Ascending aorta (tissue), 2 donors: ENCODE measurements around the gene OXCT2. TPM values are rescaled to one million over a fixed set of nuclear protein-coding genes. Genes with fewer than 3 reads are reported as not detected.
"Not testable (repeated sequence)": the region's sequence is repeated elsewhere in the genome, so short reads cannot be mapped to it uniquely, and the experiment has no call there.

ENCODE experiments used
- DNase-seq, 2 donors: peaks; one replicate each; pipeline ENCODE4 v3.0.0-alpha.2; 2019; ENCODE audit warnings: low spot score in 2 of 2
- H3K27ac ChIP-seq, 2 donors: fragments of 200-600 bp; sonication (generic); one replicate each; pipeline ENCODE4 v1.5.1; 2016 to 2017; ENCODE audit warnings: mild to moderate bottlenecking in 1 of 2
- H3K27me3 ChIP-seq: fragments of 200-600 bp; sonication (generic); one replicate; pipeline ENCODE4 v1.5.1; 2017
- H3K36me3 ChIP-seq, 2 donors: fragments of 200-600 bp; sonication (generic); one replicate each; pipeline ENCODE4 v1.5.1; 2016
- H3K4me1 ChIP-seq, 2 donors: fragments of 200-600 bp; sonication (generic); one replicate each; pipeline ENCODE4 v1.5.1; 2016 to 2017; ENCODE audit warnings: mild to moderate bottlenecking in 1 of 2
- H3K4me3 ChIP-seq, 2 donors: fragments of 200-600 bp; sonication (generic); one replicate each; pipeline ENCODE4 v1.5.1; 2016 to 2017; ENCODE audit warnings: mild to moderate bottlenecking in 1 of 2
- H3K9me3 ChIP-seq, 2 donors: fragments of 200-600 bp; sonication (generic); one replicate each; pipeline ENCODE4 v1.5.1; 2016
- CTCF ChIP-seq, 3 experiments: fragments of 200-600 bp in 2 of 3; fragments of 450-650 bp in 1 of 3; sonication (generic) in 2 of 3; IDR thresholded peaks; one replicate each; pipeline ENCODE4 v1.5.1; 2016 to 2019; ENCODE audit warnings: antibody characterized with exemption in 3 of 3, mild to moderate bottlenecking in 1 of 3, moderate library complexity in 1 of 3
- intact Hi-C: fragments of 100-400 bp; cut with DNase I; formaldehyde crosslinking; loops from one replicate; pipeline ENCODE4 v1.15.1; 2023
- total RNA-seq: library from RNA; depleted of rRNA; stranded (reverse); fragments of >200 nt; gene quantifications from one replicate; pipeline ENCODE4 v1.1.0, GENCODE V29; 2016

The OXCT2 gene
- total RNA-seq, 1 donor from 2014 or later: not detected

- no peaks in the 10 kb centered on the region for H3K9me3 ChIP-seq
- H3K27me3 ChIP-seq: no peaks in the 10 kb centered on the region
- TF ChIP-seq CTCF (IDR thresholded peaks at IDR 0.05): no peak
- H3K27ac ChIP-seq: no peak overlapping the region
- H3K4me3 ChIP-seq: no peak overlapping the region
- no peaks in the 10 kb centered on the region for H3K4me1 ChIP-seq
- intact Hi-C loops: no loop called here
- no peaks in the 10 kb centered on the region for H3K36me3 ChIP-seq
- peak in 1 of 2 donors; percentile 33 for DNase-seq
Measured at GRCh38 chr1:39779821-39780220, 8.7 kb upstream of the OXCT2 start.

GRCh38 chr1:39779137-39779536, 8.0 kb upstream of the OXCT2 start:
- H3K27me3 ChIP-seq: no peaks in the 10 kb centered on the region
- intact Hi-C loops: no loop called here
- no peaks in the 10 kb centered on the region for H3K9me3 ChIP-seq
- peak in 1 of 2 donors; percentile 50 for DNase-seq
- H3K4me1 ChIP-seq: no peaks in the 10 kb centered on the region
- H3K27ac ChIP-seq: no peak overlapping the region
- no peak for TF ChIP-seq CTCF (IDR thresholded peaks at IDR 0.05)
- H3K36me3 ChIP-seq: no peaks in the 10 kb centered on the region
- H3K4me3 ChIP-seq: no peak overlapping the region

GRCh38 chr1:39778463-39779099, 7.4 kb upstream of the OXCT2 start:
- H3K27me3 ChIP-seq, H3K9me3 ChIP-seq, H3K4me3 ChIP-seq, H3K4me1 ChIP-seq, H3K27ac ChIP-seq, intact Hi-C loops, H3K36me3 ChIP-seq: not testable (repeated sequence)
- DNase-seq: peak in 1 of 2 donors; percentile 19

GRCh38 chr1:39777896-39778295, 6.7 kb upstream of the OXCT2 start:
- H3K27me3 ChIP-seq, H3K9me3 ChIP-seq, H3K36me3 ChIP-seq, intact Hi-C loops, H3K27ac ChIP-seq, H3K4me1 ChIP-seq, H3K4me3 ChIP-seq: not testable (repeated sequence)
- peak in 1 of 2 donors; percentile 27 for DNase-seq

- intact Hi-C loops: no loop called here
- H3K4me1 ChIP-seq: no peaks in the 10 kb centered on the region
- no peaks in the 10 kb centered on the region for H3K9me3 ChIP-seq
- no peak overlapping the region for H3K4me3 ChIP-seq
- DNase-seq: no peak
- no peaks in the 10 kb centered on the region for H3K27me3 ChIP-seq
- H3K36me3 ChIP-seq: no peaks in the 10 kb centered on the region
- H3K27ac ChIP-seq: no peak overlapping the region
- TF ChIP-seq CTCF (IDR thresholded peaks at IDR 0.05): no peak
Measured at GRCh38 chr1:39777306-39777705, 6.2 kb upstream of the OXCT2 start.

GRCh38 chr1:39776886-39777285, 5.7 kb upstream of the OXCT2 start:
- no peak for TF ChIP-seq CTCF (IDR thresholded peaks at IDR 0.05)
- intact Hi-C loops: no loop called here
- no peaks in the 10 kb centered on the region for H3K9me3 ChIP-seq
- no peaks in the 10 kb centered on the region for H3K4me1 ChIP-seq
- H3K27ac ChIP-seq: no peak overlapping the region
- DNase-seq: no peak
- H3K27me3 ChIP-seq: no peaks in the 10 kb centered on the region
- H3K36me3 ChIP-seq: no peaks in the 10 kb centered on the region
- H3K4me3 ChIP-seq: no peak overlapping the region

- no peak overlapping the region for H3K4me3 ChIP-seq
- H3K27me3 ChIP-seq: no peaks in the 10 kb centered on the region
- H3K9me3 ChIP-seq: no peaks in the 10 kb centered on the region
- intact Hi-C loops: no loop called here
- H3K4me1 ChIP-seq: no peaks in the 10 kb centered on the region
- H3K27ac ChIP-seq: no peak overlapping the region
- peak in 1 of 2 donors; percentile 39 for DNase-seq
- no peak for TF ChIP-seq CTCF (IDR thresholded peaks at IDR 0.05)
- no peaks in the 10 kb centered on the region for H3K36me3 ChIP-seq
Measured at GRCh38 chr1:39776400-39776713, 5.2 kb upstream of the OXCT2 start.

- DNase-seq: peak in 1 of 2 donors; percentile 33
- H3K9me3 ChIP-seq, H3K4me3 ChIP-seq, H3K27me3 ChIP-seq, H3K4me1 ChIP-seq, H3K27ac ChIP-seq, H3K36me3 ChIP-seq, intact Hi-C loops: not testable (repeated sequence)
Measured at GRCh38 chr1:39775676-39776399, 4.7 kb upstream of the OXCT2 start.

- H3K4me3 ChIP-seq, H3K27me3 ChIP-seq, H3K4me1 ChIP-seq, intact Hi-C loops, H3K9me3 ChIP-seq, H3K27ac ChIP-seq, H3K36me3 ChIP-seq: not testable (repeated sequence)
- DNase-seq: peak in 1 of 2 donors; percentile 43
Measured at GRCh38 chr1:39775141-39775540, 4.0 kb upstream of the OXCT2 start.
